Activated B cell treated with CpG ODN at 0.5 μM for 24 hours (primary cell): Measurements from ENCODE around the gene GDPD4. TPM values are rescaled to one million over a fixed set of nuclear protein-coding genes. Genes with fewer than 3 reads are reported as not detected.

Experiments
- ATAC-seq: fragments of 200-7000 bp; cut with Tn5 transposase; one replicate; pipeline ENCODE4 v1.10.0; 2021; ENCODE audit warnings: low read depth, mild to moderate bottlenecking, moderate library complexity
- CTCF ChIA-PET: fragments of 350-600 bp; sonication (Branson Sonifier 250); formaldehyde crosslinking; loops from one replicate; lab custom pipeline; 2021; ENCODE audit warnings: antibody characterized with exemption; lab: Charles Lee
- POLR2A ChIA-PET: fragments of 350-600 bp; sonication (Branson Sonifier 250); formaldehyde crosslinking; loops from one replicate; lab custom pipeline; 2021; ENCODE audit warnings: antibody characterized with exemption; lab: Charles Lee
- DNase-seq: peaks from one replicate; pipeline ENCODE4 v3.0.0; 2022
- H3K27ac Mint-ChIP-seq: one replicate; pipeline ENCODE4 v1.8.0; 2020; ENCODE audit warnings: mixed read lengths
- H3K27me3 Mint-ChIP-seq: one replicate; pipeline ENCODE4 v1.8.0; 2021; ENCODE audit warnings: mixed read lengths
- H3K36me3 Mint-ChIP-seq: one replicate; pipeline ENCODE4 v1.8.0; 2021; ENCODE audit warnings: low read depth, mixed read lengths
- H3K4me1 Mint-ChIP-seq: one replicate; pipeline ENCODE4 v1.8.0; 2021; ENCODE audit warnings: mixed read lengths
- H3K4me3 Mint-ChIP-seq: one replicate; pipeline ENCODE4 v1.8.0; 2020; ENCODE audit warnings: mild to moderate bottlenecking, mixed read lengths
- H3K9me3 Mint-ChIP-seq: one replicate; pipeline ENCODE4 v1.8.0; 2020; ENCODE audit warnings: mixed read lengths
- intact Hi-C: fragments of 100-400 bp; cut with micrococcal nuclease; formaldehyde crosslinking; loops from one replicate; pipeline ENCODE4 v1.15.1; 2024
- total RNA-seq: library from RNA; stranded (reverse); gene quantifications from 2 replicates; pipeline ENCODE4 v1.2.3, GENCODE V29; 2022
- TF ChIP-seq, protein P1 (sequence below): fragments of 200-600 bp; IDR thresholded peaks from one replicate; pipeline ENCODE4 v1.8.0; 2022; ENCODE audit warnings: antibody characterized with exemption, mild to moderate bottlenecking

GDPD4 gene
- total RNA-seq, 1 donor from 2014 or later, result not detected

DNA sequence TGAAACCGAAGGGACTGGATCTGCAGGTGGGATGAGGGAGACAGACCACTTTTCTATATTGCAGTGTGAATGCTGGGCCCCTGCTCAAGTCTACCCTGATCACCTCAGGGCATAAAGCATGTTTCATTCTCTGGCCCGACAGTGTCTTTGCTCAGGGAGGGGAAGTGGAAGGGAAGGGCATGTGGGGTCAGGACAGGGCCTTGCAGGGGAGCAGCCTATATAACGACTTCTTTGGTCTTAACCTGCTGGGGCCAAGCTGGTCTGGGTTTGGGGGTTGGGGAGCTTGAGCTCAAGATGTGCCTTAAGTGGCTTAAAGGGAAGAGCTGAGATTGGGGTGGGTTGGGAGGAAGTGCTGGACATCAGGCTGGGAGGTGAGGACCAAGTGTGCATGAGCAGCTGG lies 86.4 kb downstream of the GDPD4 start:
- intact Hi-C loops, result no loop called here
- H3K4me3 Mint-ChIP-seq, result no peak overlapping the region
- TF ChIP-seq, protein P1, sequence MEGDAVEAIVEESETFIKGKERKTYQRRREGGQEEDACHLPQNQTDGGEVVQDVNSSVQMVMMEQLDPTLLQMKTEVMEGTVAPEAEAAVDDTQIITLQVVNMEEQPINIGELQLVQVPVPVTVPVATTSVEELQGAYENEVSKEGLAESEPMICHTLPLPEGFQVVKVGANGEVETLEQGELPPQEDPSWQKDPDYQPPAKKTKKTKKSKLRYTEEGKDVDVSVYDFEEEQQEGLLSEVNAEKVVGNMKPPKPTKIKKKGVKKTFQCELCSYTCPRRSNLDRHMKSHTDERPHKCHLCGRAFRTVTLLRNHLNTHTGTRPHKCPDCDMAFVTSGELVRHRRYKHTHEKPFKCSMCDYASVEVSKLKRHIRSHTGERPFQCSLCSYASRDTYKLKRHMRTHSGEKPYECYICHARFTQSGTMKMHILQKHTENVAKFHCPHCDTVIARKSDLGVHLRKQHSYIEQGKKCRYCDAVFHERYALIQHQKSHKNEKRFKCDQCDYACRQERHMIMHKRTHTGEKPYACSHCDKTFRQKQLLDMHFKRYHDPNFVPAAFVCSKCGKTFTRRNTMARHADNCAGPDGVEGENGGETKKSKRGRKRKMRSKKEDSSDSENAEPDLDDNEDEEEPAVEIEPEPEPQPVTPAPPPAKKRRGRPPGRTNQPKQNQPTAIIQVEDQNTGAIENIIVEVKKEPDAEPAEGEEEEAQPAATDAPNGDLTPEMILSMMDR, result no peak
- H3K9me3 Mint-ChIP-seq, result no peaks in the 10 kb centered on the region
- no peak for ATAC-seq
- CTCF ChIA-PET, result no interaction called here
- H3K36me3 Mint-ChIP-seq, result no peaks in the 10 kb centered on the region
- POLR2A ChIA-PET, result no interaction called here
- peaks cover 4% of the 10 kb centered on the region for H3K4me1 Mint-ChIP-seq
- DNase-seq, result no peak
- no peak overlapping the region for H3K27ac Mint-ChIP-seq
- no peaks in the 10 kb centered on the region for H3K27me3 Mint-ChIP-seq

DNA sequence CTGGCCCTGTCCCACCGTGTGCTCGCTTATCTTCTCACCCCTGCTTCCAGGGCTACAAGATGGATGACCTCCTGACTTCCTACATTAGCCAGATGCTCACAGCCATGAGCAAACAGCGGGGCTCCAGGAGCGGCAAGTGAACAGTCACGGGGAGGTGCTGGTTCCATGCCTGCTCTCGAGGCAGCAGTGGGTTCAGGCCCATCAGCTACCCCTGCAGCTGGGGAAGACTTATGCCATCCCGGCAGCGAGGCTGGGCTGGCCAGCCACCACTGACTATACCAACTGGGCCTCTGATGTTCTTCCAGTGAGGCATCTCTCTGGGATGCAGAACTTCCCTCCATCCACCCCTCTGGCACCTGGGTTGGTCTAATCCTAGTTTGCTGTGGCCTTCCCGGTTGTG lies 86.9 kb downstream of the GDPD4 start:
- Mint-ChIP-seq H3K4me3 (no peak overlapping the region), H3K9me3 (no peaks in the 10 kb centered on the region), H3K27ac (no peak overlapping the region), H3K36me3 (no peaks in the 10 kb centered on the region), H3K4me1 (peaks cover 4% of the 10 kb centered on the region), H3K27me3 (no peaks in the 10 kb centered on the region)
- ATAC-seq (no peak), DNase-seq (no peak)
- ChIA-PET CTCF (no interaction called here), POLR2A (no interaction called here)
- TF ChIP-seq, protein P1, result no peak
- intact Hi-C loops, result no loop called here

DNA sequence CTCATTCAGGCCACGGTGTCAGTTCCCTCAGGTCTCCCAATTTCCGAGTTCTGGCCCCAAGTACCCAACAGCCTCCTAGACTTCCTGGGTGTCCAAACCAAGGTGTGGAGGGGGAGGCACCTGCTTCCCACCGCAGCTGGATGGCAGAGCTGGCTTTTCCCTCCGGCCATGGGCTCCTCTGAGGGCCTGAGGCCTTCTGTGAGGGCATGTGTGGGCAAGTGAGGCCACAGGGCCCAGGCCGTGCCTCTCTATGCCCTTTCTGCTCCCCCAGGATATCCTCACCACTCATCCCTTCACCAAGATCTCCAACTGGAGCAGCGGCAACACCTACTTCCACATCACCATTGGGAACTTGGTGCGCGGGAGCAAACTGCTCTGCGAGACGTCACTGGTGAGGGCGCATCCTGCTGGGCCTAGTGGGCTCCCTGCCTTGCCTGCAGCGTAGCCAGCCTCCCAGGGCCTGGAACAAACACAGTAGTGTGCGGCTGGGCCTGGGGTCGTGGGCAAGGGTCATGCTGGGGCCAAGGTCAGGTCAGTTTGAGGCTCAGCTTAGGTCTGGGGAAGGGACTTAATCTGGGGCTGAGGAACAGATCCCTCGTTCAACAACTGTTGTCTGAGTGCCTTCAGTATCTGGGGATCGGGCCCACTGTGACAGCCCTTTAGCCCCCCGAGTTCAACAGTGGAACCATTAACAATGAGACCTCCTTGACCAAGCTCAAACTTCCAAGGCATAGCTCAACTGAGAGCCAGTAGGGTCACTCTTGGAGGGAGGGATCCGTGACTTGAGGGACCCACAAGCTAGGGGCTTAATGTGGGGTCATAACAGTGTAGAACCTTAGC lies 87.7 kb downstream of the GDPD4 start:
- peaks cover 4% of the 10 kb centered on the region for H3K4me1 Mint-ChIP-seq

DNA sequence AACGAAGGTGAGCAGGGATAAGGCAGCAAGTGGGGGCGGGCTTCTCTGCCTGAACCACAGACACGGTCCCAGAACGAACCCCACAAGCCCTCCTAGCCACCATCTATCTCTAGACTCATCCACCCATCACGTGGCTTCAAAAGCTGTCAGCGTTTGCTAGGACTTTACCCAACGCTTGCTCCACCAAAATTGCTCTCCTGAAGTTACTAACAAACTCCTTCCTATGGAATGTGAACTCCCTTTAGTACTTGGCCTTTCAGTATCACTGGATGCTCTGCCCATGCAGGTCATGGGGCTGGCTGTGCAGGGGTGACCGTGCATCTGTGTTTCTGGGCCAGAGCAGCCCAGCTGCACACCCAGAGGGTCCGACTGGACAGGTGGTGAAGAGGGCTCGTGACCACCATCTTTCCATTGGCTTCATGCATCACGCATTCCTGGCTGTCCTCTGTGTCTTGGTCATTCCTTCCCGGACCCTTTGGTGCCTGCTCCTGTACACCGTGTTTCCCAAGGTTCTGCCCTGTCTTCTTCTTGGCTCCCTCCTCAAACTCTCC lies 88.4 kb downstream of the GDPD4 start:
- no peaks in the 10 kb centered on the region for H3K9me3 Mint-ChIP-seq
- POLR2A ChIA-PET, result no interaction called here
- no peak for ATAC-seq

More for the DNA sequence above, 87.7 kb downstream of the GDPD4 start:
- intact Hi-C loops, result no loop called here
- Mint-ChIP-seq H3K4me3 (no peak overlapping the region), H3K36me3 (no peaks in the 10 kb centered on the region), H3K9me3 (no peaks in the 10 kb centered on the region), H3K27ac (no peak overlapping the region), H3K27me3 (no peaks in the 10 kb centered on the region)
- no peak for DNase-seq
- TF ChIP-seq, protein P1, result no peak
- ChIA-PET POLR2A (no interaction called here), CTCF (no interaction called here)
- no peak for ATAC-seq

More for the DNA sequence above, 88.4 kb downstream of the GDPD4 start:
- CTCF ChIA-PET, result no interaction called here
- TF ChIP-seq, protein P1, result no peak
- no peaks in the 10 kb centered on the region for H3K36me3 Mint-ChIP-seq
- H3K4me3 Mint-ChIP-seq, result no peak overlapping the region
- intact Hi-C loops, result no loop called here
- H3K4me1 Mint-ChIP-seq, result peaks cover 4% of the 10 kb centered on the region
- DNase-seq, result no peak
- no peaks in the 10 kb centered on the region for H3K27me3 Mint-ChIP-seq
- no peak overlapping the region for H3K27ac Mint-ChIP-seq
